Adipose tissue (tissue), 3 donors: Measurements from ENCODE around the gene PTGER3. TPM values are rescaled to one million over a fixed set of nuclear protein-coding genes. Genes with fewer than 3 reads are reported as not detected.

Source experiments
- polyA plus RNA-seq, 3 donors: library from polyadenylated mRNA; stranded (reverse); fragments of 200-250 nt; gene quantifications; one replicate each; pipeline ENCODE4 v1.2.3, GENCODE V29; 2013
- donor health status: healthy with polysubstance abuse.
- donor health status: Bipolar disorder and iron deficiency.
- donor health status: healthy.

Gene PTGER3
- polyA plus RNA-seq, 3 donors: 7.4 to 136 (median 29.2) TPM

Other genes with a start within 250 kb of the PTGER3 start
- gene ZRANB2, start 33.2 kb upstream of the PTGER3 start, polyA plus RNA-seq: 10 to 100 TPM; 27.5 to 38.2 (median 31.3) TPM